Brain microvascular endothelial cell (primary cell): Measurements from ENCODE around the gene SLC12A1.

Source experiments
- DNase-seq: peaks from one replicate; pipeline ENCODE4 v3.0.0-alpha.2; 2020
- H3K27ac ChIP-seq: fragments of 250-450 bp; sonication (Bioruptor Pico); 2 replicates; pipeline ENCODE4 v1.5.1; 2020; ENCODE audit warnings: mild to moderate bottlenecking, moderate library complexity
- H3K27me3 ChIP-seq: fragments of 250-450 bp; sonication (Bioruptor Pico); replicated peaks from 2 replicates; pipeline ENCODE4 v1.5.1; 2020; ENCODE audit warnings: mild to moderate bottlenecking
- H3K36me3 ChIP-seq: fragments of 250-450 bp; sonication (Bioruptor Pico); replicated peaks from 2 replicates; pipeline ENCODE4 v1.5.1; 2020; ENCODE audit warnings: mild to moderate bottlenecking
- H3K4me3 ChIP-seq: 2 replicates; pipeline ENCODE4 v1.5.1; 2011; ENCODE audit warnings: low read depth, mild to moderate bottlenecking, control low read depth, low read length, moderate library complexity
- CTCF ChIP-seq: IDR thresholded peaks from 2 replicates; pipeline ENCODE4 v1.5.1; 2011; ENCODE audit warnings: low read depth, mild to moderate bottlenecking, moderate library complexity, low read length, control low read depth, inconsistent platforms; ENCODE audit errors: missing control alignments
- in situ Hi-C: cut with HindIII; loops from 2 replicates; pipeline ENCODE4 v1.10.0; 2017; ENCODE audit warnings: low sequenced_read_pairs, low pct_ligation_motif_present

The SLC12A1 gene

GRCh38 chr15:48289628-48290027 is 83.5 kb downstream of the SLC12A1 start:
- TF ChIP-seq CTCF: no peak
- DNase-seq: no peak
- no peak overlapping the region for H3K4me3 ChIP-seq
- H3K36me3 ChIP-seq: no peaks in the 10 kb centered on the region
- H3K27me3 ChIP-seq: no peaks in the 10 kb centered on the region
- in situ Hi-C loops: no loop called here
- H3K27ac ChIP-seq: no peak overlapping the region

DNA sequence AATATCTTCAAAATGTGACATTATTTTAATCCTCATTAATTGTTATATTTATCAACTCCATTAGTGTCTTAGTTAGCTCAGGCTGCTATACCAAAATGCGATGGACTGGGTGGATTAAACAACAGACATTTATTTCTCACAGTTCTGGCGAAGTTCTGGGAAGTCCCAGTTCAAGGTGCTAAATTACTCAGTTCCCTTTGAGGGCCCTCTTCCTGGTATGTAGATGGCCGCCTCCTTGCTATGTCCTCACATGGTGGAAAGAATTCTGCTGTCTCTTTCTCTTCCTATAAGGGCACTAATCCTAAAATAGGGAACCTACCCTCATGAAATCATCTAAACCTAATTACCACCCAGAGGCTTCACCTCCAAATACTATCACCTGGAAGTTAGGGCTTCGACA is 86.4 kb downstream of the SLC12A1 start:
- no peaks in the 10 kb centered on the region for H3K36me3 ChIP-seq

DNA sequence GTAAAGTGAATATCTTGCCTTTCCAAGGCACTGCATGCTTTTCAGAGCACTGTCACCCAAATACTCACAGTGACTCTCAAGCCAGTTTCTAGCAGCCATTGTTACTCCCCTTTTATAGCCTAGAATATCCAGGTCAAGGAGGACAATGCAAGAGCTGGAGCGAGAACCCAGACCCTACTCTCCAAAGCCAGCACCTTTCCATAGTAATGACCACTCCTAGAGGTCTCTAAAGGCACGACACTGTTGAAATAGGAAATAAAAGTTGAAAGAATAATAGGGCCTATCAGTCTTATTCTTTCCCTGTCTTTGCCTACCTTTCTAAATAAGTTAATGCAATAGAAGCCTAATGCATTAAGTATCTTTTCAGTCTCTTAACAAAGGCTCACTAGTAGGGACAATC is 91.6 kb downstream of the SLC12A1 start:
- TF ChIP-seq CTCF: no peak
- in situ Hi-C loops: no loop called here
- no peak overlapping the region for H3K4me3 ChIP-seq
- DNase-seq: no peak
- no peak overlapping the region for H3K27ac ChIP-seq
- no peaks in the 10 kb centered on the region for H3K36me3 ChIP-seq
- no peaks in the 10 kb centered on the region for H3K27me3 ChIP-seq

More for the DNA sequence above, 86.4 kb downstream of the SLC12A1 start:
- Histone ChIP-seq H3K27ac (no peak overlapping the region), H3K27me3 (no peaks in the 10 kb centered on the region), H3K4me3 (no peak overlapping the region)
- DNase-seq: no peak
- no peak for TF ChIP-seq CTCF
- in situ Hi-C loops: no loop called here

GRCh38 chr15:48298914-48299313 is 92.8 kb downstream of the SLC12A1 start:
- H3K27me3 ChIP-seq: no peaks in the 10 kb centered on the region
- in situ Hi-C loops: no loop called here
- no peak for TF ChIP-seq CTCF
- no peak overlapping the region for H3K27ac ChIP-seq
- no peak overlapping the region for H3K4me3 ChIP-seq
- DNase-seq: no peak
- H3K36me3 ChIP-seq: no peaks in the 10 kb centered on the region

DNA sequence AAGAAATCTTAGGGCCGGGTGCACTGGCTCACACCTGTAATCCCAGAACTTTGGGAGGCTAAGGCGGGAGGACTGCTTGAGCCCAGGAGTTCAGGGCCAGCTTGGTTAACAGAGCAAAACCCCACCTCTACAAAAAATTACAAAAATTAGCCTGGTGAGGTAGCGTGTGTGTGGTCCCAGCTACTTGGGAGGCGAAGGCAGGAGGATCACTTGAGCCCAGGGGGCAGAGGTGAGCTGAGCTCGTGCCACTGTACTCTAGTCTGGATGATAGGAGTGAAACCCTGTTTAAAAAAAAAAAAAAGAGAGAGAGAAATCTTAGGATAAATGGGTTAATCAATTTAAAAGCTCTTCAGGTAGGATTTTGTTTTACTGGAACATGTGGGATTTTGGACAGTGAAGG is 93.9 kb downstream of the SLC12A1 start:
- H3K36me3 ChIP-seq: no peaks in the 10 kb centered on the region
- H3K27me3 ChIP-seq: no peaks in the 10 kb centered on the region
- H3K4me3 ChIP-seq: no peak overlapping the region
- no peak overlapping the region for H3K27ac ChIP-seq
- no peak for DNase-seq
- no peak for TF ChIP-seq CTCF
- in situ Hi-C loops: no loop called here

DNA sequence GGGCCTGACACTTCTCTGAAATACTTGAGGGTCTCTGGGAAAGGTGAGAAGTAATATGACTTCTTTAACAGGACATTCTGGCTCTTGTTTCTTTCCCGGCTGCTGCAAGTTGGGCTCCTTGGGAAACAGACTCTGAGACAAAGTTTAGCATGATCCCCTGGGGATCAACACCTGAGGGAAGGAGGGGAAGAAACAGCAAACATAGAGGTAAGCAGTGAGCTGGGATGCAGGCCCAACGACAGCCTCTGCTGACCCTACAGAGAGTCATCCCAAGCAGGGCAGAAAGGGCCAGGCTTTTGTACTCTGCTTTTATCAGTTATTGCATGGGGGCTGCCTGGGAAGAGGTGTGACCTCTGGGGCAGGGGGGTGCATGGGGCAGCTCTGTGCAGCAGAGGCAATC is 98.3 kb downstream of the SLC12A1 start:
- Histone ChIP-seq H3K27me3 (no peaks in the 10 kb centered on the region), H3K36me3 (no peaks in the 10 kb centered on the region), H3K4me3 (no peak overlapping the region), H3K27ac (no peak overlapping the region)
- in situ Hi-C loops: no loop called here
- no peak for DNase-seq
- no peak for TF ChIP-seq CTCF
